CD4-positive, CD25-positive, alpha-beta regulatory T cell (primary cell): ENCODE results near the gene STYK1. TPM values are rescaled to one million over a fixed set of nuclear protein-coding genes. Genes with fewer than 3 reads are reported as not detected.
A peak's percentile ranks its signal among the peaks of the same experiment; 100 is the strongest.

Experiments
- ATAC-seq, 2 donors: fragments of 150-1000 bp; cut with Tn5 transposase; one replicate each; pipeline ENCODE4 v1.10.0; 2021; ENCODE audit warnings: low read depth in 2 of 2, moderate number of reproducible peaks in 2 of 2, moderate library complexity in 1 of 2
- DNase-seq, 3 donors: peaks; one replicate each; pipeline versions ENCODE4 v3.0.0 to v3.0.0-alpha.2; 2012 to 2022; ENCODE audit warnings: mixed read lengths in 1 of 3
- H3K27ac ChIP-seq: one replicate; pipeline ENCODE4 v1.7.0; 2013; ENCODE audit warnings: mild to moderate bottlenecking, low read length; ENCODE audit not compliant: insufficient read depth, poor library complexity, severe bottlenecking
- H3K27me3 ChIP-seq: one replicate; pipeline ENCODE4 v1.7.0; 2013; ENCODE audit warnings: low read length; ENCODE audit not compliant: control insufficient read depth, insufficient read depth
- H3K36me3 ChIP-seq: one replicate; pipeline ENCODE4 v1.7.0; 2013; ENCODE audit warnings: mild to moderate bottlenecking, low read length, moderate library complexity; ENCODE audit not compliant: control insufficient read depth, insufficient read depth
- H3K4me1 ChIP-seq: 2 replicates; pipeline ENCODE4 v1.7.0; 2013; ENCODE audit warnings: mild to moderate bottlenecking, low read length; ENCODE audit not compliant: insufficient read depth, control insufficient read depth, poor library complexity, severe bottlenecking
- H3K4me3 ChIP-seq: one replicate; pipeline ENCODE4 v1.7.0; 2013; ENCODE audit warnings: low read depth, mild to moderate bottlenecking, low read length, moderate library complexity
- H3K9me3 ChIP-seq, 2 experiments: 1 replicate in 1 of 2; 2 replicates in 1 of 2; pipeline ENCODE4 v1.7.0; 2013; ENCODE audit warnings: low read length in 2 of 2, mild to moderate bottlenecking in 1 of 2, moderate library complexity in 1 of 2; ENCODE audit not compliant: control insufficient read depth in 2 of 2
- H3K27ac Mint-ChIP-seq, 3 donors: one replicate each; pipeline ENCODE4 v1.8.0; 2020 to 2022; ENCODE audit warnings: mild to moderate bottlenecking in 3 of 3, mixed read lengths in 3 of 3, moderate library complexity in 2 of 3
- H3K27me3 Mint-ChIP-seq: one replicate; pipeline ENCODE4 v1.8.0; 2022; ENCODE audit warnings: mild to moderate bottlenecking, mixed read lengths
- H3K36me3 Mint-ChIP-seq: one replicate; pipeline ENCODE4 v1.8.0; 2020; ENCODE audit warnings: mixed read lengths
- H3K4me1 Mint-ChIP-seq, 4 donors: one replicate each; pipeline ENCODE4 v1.8.0; 2020 to 2022; ENCODE audit warnings: mixed read lengths in 4 of 4, mild to moderate bottlenecking in 1 of 4
- H3K4me3 Mint-ChIP-seq, 4 donors: one replicate each; pipeline ENCODE4 v1.8.0; 2020 to 2022; ENCODE audit warnings: mild to moderate bottlenecking in 4 of 4, mixed read lengths in 4 of 4, moderate library complexity in 3 of 4
- H3K9me3 Mint-ChIP-seq, 7 donors: one replicate each; pipeline ENCODE4 v1.8.0; 2020 to 2022; ENCODE audit warnings: mixed read lengths in 7 of 7, mild to moderate bottlenecking in 3 of 7, moderate library complexity in 2 of 7
- polyA plus RNA-seq, 4 donors: library from polyadenylated mRNA; unstranded; fragments of 300-500 nt; fragmentation: Illumina TruSeq; gene quantifications; one replicate each; pipeline ENCODE4 v1.2.3, GENCODE V29; 2021
- total RNA-seq: library from RNA; stranded (reverse); gene quantifications from one replicate; pipeline ENCODE4 v1.2.3, GENCODE V29; 2022

The STYK1 gene
- total and polyA plus RNA-seq, 5 donors from 2014 or later = not detected

DNA sequence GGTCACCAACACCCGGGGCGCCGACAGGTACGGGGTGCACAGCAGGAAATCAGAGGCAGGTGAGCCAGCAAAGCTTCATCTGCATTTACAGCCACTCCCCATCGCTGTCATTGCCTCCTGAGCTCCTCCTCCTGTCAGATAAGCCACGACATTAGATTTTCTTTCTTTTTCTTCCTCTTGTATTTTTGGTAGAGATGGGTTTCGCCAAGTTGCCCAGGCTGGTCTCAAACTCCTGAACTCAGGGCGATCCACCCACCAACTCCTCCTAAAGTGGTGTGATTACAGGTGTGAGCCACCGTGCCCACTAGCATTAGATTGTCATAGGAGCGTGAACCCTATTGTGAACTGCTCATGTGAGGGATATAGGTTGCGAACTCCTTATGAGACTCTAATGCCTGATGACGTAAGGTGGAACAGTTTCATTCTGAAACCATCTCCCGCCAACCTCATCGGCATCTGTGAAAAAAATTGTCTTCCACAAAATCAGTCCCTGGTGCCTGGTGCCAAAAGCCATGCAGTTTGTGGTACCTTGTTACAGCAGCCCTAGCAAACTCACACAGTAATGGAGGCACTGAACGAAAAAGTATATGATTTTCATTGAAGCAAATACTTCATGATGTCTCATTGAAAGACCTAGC lies 1.5 kb downstream of the STYK1 start:
- Mint-ChIP-seq H3K27me3 (peaks cover 74% of the 10 kb centered on the region), H3K27ac (no peak overlapping the region), H3K9me3 (peaks cover 0 to 7% (median 2%) of the 10 kb centered on the region in 7 donors), H3K4me1 (peaks cover 10 to 41% (median 27%) of the 10 kb centered on the region in 4 donors), H3K36me3 (no peaks in the 10 kb centered on the region), H3K4me3 (peak overlapping the region in 2 of 4 donors; percentile 17 to 64)
- Histone ChIP-seq H3K4me3 (no peak overlapping the region), H3K4me1 (peaks cover 17% of the 10 kb centered on the region), H3K36me3 (no peaks in the 10 kb centered on the region), H3K27me3 (peaks cover 26% of the 10 kb centered on the region), H3K9me3 (no peaks in the 10 kb centered on the region), H3K27ac (no peak overlapping the region)
- ATAC-seq (no peak), DNase-seq (peak in 1 of 3 donors; percentile 18)

DNA sequence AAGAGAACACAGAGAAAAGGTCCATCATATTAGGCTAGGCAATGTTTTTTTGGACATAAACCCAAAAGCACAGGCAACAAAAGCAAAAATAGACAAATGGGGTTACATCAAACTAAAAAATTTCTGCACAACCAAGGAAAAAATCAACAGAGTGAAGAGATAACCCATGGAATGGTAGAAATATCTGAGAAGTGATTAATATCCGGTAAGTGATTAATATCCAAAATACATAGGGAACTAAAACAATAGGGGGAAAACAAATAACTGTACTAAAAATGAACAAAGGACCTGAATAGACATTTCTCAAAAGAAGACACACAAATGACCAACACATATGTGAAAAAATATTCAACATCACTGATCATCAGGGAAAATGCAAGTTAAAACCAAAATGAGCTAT lies 4.3 kb downstream of the STYK1 start:
- H3K27ac Mint-ChIP-seq = no peak overlapping the region
- peaks cover 57% of the 10 kb centered on the region for H3K27me3 Mint-ChIP-seq
- DNase-seq (no peak), ATAC-seq (no peak)
- no peaks in the 10 kb centered on the region for H3K36me3 Mint-ChIP-seq
- no peak overlapping the region for H3K4me3 Mint-ChIP-seq
- peaks cover 13% of the 10 kb centered on the region for H3K27me3 ChIP-seq
- no peak overlapping the region for H3K27ac ChIP-seq
- H3K9me3 Mint-ChIP-seq = peaks cover 0 to 4% (median 2%) of the 10 kb centered on the region in 7 donors
- H3K4me1 Mint-ChIP-seq = peaks cover 4 to 35% (median 22%) of the 10 kb centered on the region in 4 donors
- peaks cover 11% of the 10 kb centered on the region for H3K4me1 ChIP-seq
- H3K9me3 ChIP-seq = no peaks in the 10 kb centered on the region
- no peak overlapping the region for H3K4me3 ChIP-seq
- H3K36me3 ChIP-seq = no peaks in the 10 kb centered on the region

DNA sequence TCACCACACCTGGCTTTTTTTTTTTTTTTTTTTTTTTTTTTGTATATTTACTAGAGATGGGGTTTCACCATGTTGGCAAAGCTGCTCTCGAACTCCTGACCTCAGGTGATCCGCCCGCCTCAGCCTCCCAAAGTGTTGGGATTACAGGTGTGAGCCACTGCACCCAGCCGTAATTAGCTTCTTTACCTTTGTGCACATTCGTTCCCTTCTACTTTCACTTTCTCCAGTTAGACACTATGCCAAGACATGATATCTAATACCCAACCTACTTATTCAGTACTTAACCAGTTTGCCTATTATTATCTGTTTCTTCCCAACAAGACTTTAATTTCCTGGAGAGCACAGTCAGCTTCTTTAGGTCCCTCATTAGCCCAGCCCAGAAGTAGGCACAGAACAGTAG lies 5.3 kb downstream of the STYK1 start:
- H3K27me3 Mint-ChIP-seq = peaks cover 52% of the 10 kb centered on the region
- H3K27ac Mint-ChIP-seq = no peak overlapping the region
- Histone ChIP-seq H3K27me3 (peaks cover 13% of the 10 kb centered on the region), H3K9me3 (no peaks in the 10 kb centered on the region), H3K27ac (no peak overlapping the region), H3K36me3 (no peaks in the 10 kb centered on the region), H3K4me1 (peaks cover under 1% of the 10 kb centered on the region), H3K4me3 (no peak overlapping the region)
- peaks cover 0 to 4% (median 2%) of the 10 kb centered on the region in 7 donors for H3K9me3 Mint-ChIP-seq
- H3K4me3 Mint-ChIP-seq = peak overlapping the region in 2 of 4 donors; percentile 64 to 68
- peaks cover 0 to 25% (median 15%) of the 10 kb centered on the region in 4 donors for H3K4me1 Mint-ChIP-seq
- no peak for ATAC-seq
- DNase-seq = peak in 1 of 3 donors; percentile 7
- H3K36me3 Mint-ChIP-seq = no peaks in the 10 kb centered on the region

DNA sequence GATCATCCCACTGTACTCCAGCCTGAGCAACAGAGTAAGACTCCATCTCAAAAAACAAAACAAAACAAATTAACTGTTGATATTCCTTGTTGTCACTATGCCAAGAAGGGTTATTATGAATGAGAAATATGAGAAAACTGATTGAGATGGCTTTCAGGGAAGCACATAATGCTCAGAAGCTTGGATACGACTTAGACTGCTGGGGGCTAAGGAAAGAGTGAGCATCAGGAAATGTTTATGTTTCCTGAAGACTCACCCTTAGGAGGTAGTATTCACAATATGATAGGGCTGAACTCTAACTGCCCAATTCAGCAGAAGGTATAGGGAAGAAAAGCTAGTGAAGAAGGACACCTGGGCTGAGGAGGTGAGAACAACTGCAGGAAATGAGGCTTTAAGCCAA lies 6.3 kb downstream of the STYK1 start:
- Mint-ChIP-seq H3K4me3 (no peak overlapping the region), H3K36me3 (no peaks in the 10 kb centered on the region)
- no peak for DNase-seq

DNA sequence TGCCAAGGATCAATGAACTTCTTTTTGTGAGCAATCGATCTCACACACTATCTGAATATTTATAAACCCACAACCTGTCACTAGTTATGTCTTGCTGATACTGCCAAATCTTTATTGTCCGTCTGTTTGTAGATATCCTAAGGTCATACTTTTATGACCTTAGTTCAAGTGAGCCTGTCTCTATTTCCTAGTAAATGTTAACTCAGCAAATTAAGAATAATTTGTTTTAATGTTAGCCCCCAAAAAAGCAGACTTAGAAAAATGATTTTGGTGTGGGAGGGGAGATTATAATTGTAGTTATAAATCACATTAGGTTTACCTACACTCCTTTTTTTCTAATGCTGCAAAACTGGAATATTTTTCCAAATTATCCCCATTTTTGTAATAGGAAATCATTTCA lies 9.4 kb downstream of the STYK1 start:
- no peaks in the 10 kb centered on the region for H3K9me3 ChIP-seq
- peaks cover 44% of the 10 kb centered on the region for H3K27me3 Mint-ChIP-seq

More for the DNA sequence above, 6.3 kb downstream of the STYK1 start:
- Mint-ChIP-seq H3K9me3 (peaks cover 0 to 3% (median 2%) of the 10 kb centered on the region in 7 donors), H3K4me1 (peaks cover 0 to 18% (median 8%) of the 10 kb centered on the region in 4 donors), H3K27me3 (peaks cover 52% of the 10 kb centered on the region), H3K27ac (no peak overlapping the region)
- Histone ChIP-seq H3K4me1 (no peaks in the 10 kb centered on the region), H3K9me3 (no peaks in the 10 kb centered on the region), H3K36me3 (no peaks in the 10 kb centered on the region), H3K27ac (no peak overlapping the region), H3K27me3 (peaks cover 13% of the 10 kb centered on the region), H3K4me3 (no peak overlapping the region)
- no peak for ATAC-seq

DNA sequence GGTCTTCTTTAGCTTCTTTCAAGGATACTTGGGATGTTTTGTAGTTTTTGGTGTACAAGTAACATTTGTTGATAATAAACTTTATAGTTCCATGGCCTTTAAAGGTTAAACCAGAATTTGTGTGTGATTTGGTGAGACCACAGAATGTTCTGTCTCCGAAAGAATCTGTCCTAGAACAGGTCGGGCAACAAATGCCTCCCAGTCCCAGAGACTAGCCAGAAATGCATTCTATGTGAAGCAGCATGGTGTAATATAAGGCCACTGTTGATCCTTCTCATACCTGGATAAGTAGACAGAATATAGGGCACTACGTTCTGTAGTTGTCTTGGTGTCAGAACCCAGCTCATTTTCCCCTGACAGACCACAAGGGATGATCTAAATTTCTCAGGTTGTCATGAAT lies 10.0 kb downstream of the STYK1 start:
- no peaks in the 10 kb centered on the region for H3K9me3 ChIP-seq
- no peak overlapping the region for H3K4me3 ChIP-seq
- no peak overlapping the region for H3K27ac ChIP-seq
- Mint-ChIP-seq H3K4me1 (peaks cover 0 to 4% (median 4%) of the 10 kb centered on the region in 4 donors), H3K36me3 (no peaks in the 10 kb centered on the region), H3K9me3 (peaks cover 0 to 2% (median 0%) of the 10 kb centered on the region in 7 donors), H3K27ac (no peak overlapping the region), H3K4me3 (no peak overlapping the region), H3K27me3 (peaks cover 38% of the 10 kb centered on the region)
- H3K27me3 ChIP-seq = peaks cover 10% of the 10 kb centered on the region
- H3K36me3 ChIP-seq = no peaks in the 10 kb centered on the region
- no peaks in the 10 kb centered on the region for H3K4me1 ChIP-seq
- DNase-seq = no peak
- ATAC-seq = no peak

More for the DNA sequence above, 9.4 kb downstream of the STYK1 start:
- no peak overlapping the region for H3K27ac ChIP-seq
- no peaks in the 10 kb centered on the region for H3K36me3 ChIP-seq
- H3K4me3 ChIP-seq = no peak overlapping the region
- H3K36me3 Mint-ChIP-seq = no peaks in the 10 kb centered on the region
- H3K4me3 Mint-ChIP-seq = no peak overlapping the region
- no peak overlapping the region for H3K27ac Mint-ChIP-seq
- ATAC-seq (no peak), DNase-seq (no peak)
- H3K27me3 ChIP-seq = peaks cover 10% of the 10 kb centered on the region
- H3K4me1 ChIP-seq = no peaks in the 10 kb centered on the region
- peaks cover 0 to 2% (median 0%) of the 10 kb centered on the region in 7 donors for H3K9me3 Mint-ChIP-seq
- peaks cover 0 to 11% (median 5%) of the 10 kb centered on the region in 4 donors for H3K4me1 Mint-ChIP-seq

DNA sequence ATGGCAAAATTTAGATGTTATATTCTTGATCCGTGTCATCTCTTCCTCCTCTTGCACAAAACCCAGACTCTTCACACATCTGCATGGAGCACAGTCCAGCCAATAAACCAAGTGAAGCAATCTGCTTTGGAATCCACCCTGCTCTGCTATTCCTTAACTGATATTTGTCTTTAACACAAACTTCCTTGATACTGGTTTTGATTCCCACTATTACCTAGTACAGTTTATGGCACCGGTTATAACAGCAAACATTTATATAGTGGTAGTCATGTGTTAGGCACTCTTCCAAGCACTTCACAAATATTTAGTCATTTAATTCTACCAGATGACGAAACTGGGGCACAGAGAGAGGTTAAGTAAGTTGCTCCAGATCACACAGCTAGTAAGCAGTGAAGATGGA lies 12.5 kb downstream of the STYK1 start:
- ATAC-seq (no peak), DNase-seq (no peak)
- no peaks in the 10 kb centered on the region for H3K36me3 ChIP-seq
- Mint-ChIP-seq H3K27me3 (peaks cover 33% of the 10 kb centered on the region), H3K9me3 (peaks cover 0 to 8% (median 0%) of the 10 kb centered on the region in 7 donors), H3K4me1 (no peaks in the 10 kb centered on the region), H3K4me3 (no peak overlapping the region), H3K36me3 (no peaks in the 10 kb centered on the region), H3K27ac (no peak overlapping the region)
- no peaks in the 10 kb centered on the region for H3K9me3 ChIP-seq
- peaks cover 2% of the 10 kb centered on the region for H3K27me3 ChIP-seq
- no peak overlapping the region for H3K4me3 ChIP-seq
- no peaks in the 10 kb centered on the region for H3K4me1 ChIP-seq
- no peak overlapping the region for H3K27ac ChIP-seq

DNA sequence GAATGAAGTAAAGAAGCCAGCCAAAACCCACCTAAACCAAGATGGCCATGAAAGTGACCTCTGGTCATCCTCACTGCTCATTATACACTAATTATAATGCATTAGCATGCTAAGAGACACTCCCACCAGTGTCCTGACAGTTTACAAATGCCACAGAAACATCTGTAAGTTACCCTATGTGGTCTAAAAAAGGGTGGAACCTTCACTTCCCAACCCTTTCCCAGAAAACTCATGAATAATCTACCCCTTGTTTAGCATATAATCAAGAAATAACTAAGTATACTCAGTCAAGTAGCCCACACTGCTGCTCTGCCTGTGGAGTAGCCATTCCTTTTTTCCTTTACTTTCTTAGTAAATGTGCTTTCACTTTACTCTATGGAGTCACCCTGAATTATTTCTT lies 19.8 kb downstream of the STYK1 start:
- H3K27me3 Mint-ChIP-seq = peaks cover 33% of the 10 kb centered on the region
- Histone ChIP-seq H3K27me3 (no peaks in the 10 kb centered on the region), H3K4me1 (no peaks in the 10 kb centered on the region), H3K36me3 (no peaks in the 10 kb centered on the region), H3K27ac (no peak overlapping the region), H3K9me3 (no peaks in the 10 kb centered on the region), H3K4me3 (no peak overlapping the region)
- H3K36me3 Mint-ChIP-seq = no peaks in the 10 kb centered on the region
- no peak overlapping the region for H3K27ac Mint-ChIP-seq
- ATAC-seq (no peak), DNase-seq (no peak)
- no peaks in the 10 kb centered on the region for H3K4me1 Mint-ChIP-seq
- no peak overlapping the region for H3K4me3 Mint-ChIP-seq
- peaks cover 0 to 8% (median 2%) of the 10 kb centered on the region in 7 donors for H3K9me3 Mint-ChIP-seq
